Astrocyte of the cerebellum (primary cell): ENCODE data around the gene RAB29.

ENCODE experiments used
- DNase-seq: peaks from one replicate; pipeline ENCODE4 v3.0.0-alpha.2; 2011; ENCODE audit warnings: low read depth
- H3K4me3 ChIP-seq: 2 replicates; pipeline ENCODE4 v1.5.1; 2011; ENCODE audit warnings: mild to moderate bottlenecking, low read depth, low read length, moderate library complexity
- CTCF ChIP-seq: IDR thresholded peaks from 2 replicates; pipeline ENCODE4 v1.5.1; 2012; ENCODE audit warnings: low read length, low read depth, moderate library complexity, mild to moderate bottlenecking; ENCODE audit errors: missing control alignments
- in situ Hi-C: cut with HindIII; loops from 2 replicates; pipeline ENCODE4 v1.10.0; 2017; ENCODE audit warnings: low sequenced_read_pairs

The RAB29 gene

GRCh38 chr1:205787287-205787916, 12.1 kb upstream of the RAB29 start:
- TF ChIP-seq CTCF, result no peak
- in situ Hi-C loops, result no loop called here
- DNase-seq, result no peak
- H3K4me3 ChIP-seq, result no peak overlapping the region

- no peak for TF ChIP-seq CTCF
- in situ Hi-C loops, result no loop called here
- no peak for DNase-seq
- no peak overlapping the region for H3K4me3 ChIP-seq
Observed at GRCh38 chr1:205786601-205787000, 11.3 kb upstream of the RAB29 start.

- in situ Hi-C loops, result no loop called here
- DNase-seq, result no peak
- no peak overlapping the region for H3K4me3 ChIP-seq
- no peak for TF ChIP-seq CTCF
Observed at GRCh38 chr1:205785446-205785845, 10.2 kb upstream of the RAB29 start.

GRCh38 chr1:205783904-205784303, 8.6 kb upstream of the RAB29 start:
- in situ Hi-C loops, result no loop called here
- no peak overlapping the region for H3K4me3 ChIP-seq
- peak; percentile 64 for DNase-seq
- no peak for TF ChIP-seq CTCF

- no peak for DNase-seq
- TF ChIP-seq CTCF, result no peak
- in situ Hi-C loops, result no loop called here
- H3K4me3 ChIP-seq, result no peak overlapping the region
Observed at GRCh38 chr1:205783433-205783795, 8.1 kb upstream of the RAB29 start.

GRCh38 chr1:205782627-205783432, 7.5 kb upstream of the RAB29 start:
- in situ Hi-C loops, result no loop called here
- TF ChIP-seq CTCF, result no peak
- DNase-seq, result no peak
- no peak overlapping the region for H3K4me3 ChIP-seq
